Stimulated activated naive CD4-positive, alpha-beta T cell (primary cell): ENCODE data around the gene PPFIA2.

Source experiments
- DNase-seq, 6 experiments: peaks; one replicate each; lab custom pipeline; 2025; lab: John Stamatoyannopoulos, UW

Gene PPFIA2

GRCh38 chr12:81546811-81547210, 212.3 kb downstream of the PPFIA2 start:
- DNase-seq: no peak

DNA sequence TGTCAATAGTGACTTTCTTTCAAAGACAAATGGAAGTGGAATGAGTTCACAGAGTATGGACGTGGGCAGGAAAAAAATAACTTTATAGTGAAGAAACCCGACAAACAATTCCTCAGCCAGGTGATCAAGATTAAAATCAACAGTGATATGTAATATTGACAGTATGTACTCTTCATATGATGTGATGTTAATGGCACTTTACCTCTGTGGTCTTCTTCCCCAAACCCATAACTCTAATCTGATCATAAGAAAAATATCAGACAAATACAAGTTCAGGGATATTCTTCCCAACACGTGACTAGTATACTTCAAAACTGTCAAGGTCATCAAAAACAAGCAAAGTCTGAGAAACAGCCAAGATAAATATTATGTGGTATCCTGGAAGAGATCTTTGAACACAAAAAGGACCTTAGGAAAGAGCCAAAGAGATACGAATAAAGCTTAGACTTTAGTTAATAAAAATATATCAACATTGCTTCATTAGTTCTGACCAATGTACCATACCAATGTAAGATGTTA, 215.5 kb downstream of the PPFIA2 start:
- no peak for DNase-seq

DNA sequence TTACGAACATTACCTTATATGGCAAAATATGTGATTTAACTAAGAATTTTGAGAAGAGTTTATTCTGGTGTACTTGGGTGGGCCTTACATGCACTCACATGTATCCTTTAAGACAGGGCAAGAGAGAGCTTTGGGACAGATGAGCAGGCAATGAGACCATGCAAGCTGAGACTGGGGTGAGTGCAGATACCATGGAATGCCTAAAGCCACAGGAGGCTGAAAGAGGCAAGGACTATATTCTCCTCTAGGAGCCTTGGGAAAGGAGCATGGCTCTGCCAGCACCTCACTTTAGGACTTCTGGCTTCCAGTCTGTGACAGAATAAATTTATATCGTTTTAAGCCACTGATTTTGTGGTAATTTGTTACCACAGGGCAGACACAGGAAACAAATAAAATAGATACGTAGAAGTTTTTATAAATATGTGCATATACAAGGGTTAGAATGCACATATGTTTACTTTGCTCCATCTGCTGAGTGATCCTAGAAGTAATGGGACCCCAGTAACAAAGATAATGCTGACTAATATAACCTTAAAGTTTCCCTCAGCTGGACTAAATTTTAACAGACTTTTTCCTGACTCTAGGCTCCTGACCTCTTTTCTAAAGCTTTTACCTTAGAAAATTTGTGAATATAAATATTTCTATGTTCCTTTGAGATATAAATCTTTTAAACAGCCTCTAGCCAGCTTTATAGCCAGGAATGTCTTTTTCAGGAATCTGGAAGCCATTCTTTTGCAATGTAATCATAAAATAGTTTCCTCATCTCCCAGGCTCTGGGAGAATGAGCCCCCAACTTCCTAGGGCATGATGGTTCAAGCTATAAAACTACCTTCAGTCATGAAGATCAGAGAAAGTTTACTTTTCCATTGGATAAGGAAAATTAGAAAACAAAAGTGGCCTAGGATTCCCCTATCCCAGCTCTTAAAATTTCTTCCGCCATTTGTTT, 216.8 kb downstream of the PPFIA2 start:
- no peak for DNase-seq

DNA sequence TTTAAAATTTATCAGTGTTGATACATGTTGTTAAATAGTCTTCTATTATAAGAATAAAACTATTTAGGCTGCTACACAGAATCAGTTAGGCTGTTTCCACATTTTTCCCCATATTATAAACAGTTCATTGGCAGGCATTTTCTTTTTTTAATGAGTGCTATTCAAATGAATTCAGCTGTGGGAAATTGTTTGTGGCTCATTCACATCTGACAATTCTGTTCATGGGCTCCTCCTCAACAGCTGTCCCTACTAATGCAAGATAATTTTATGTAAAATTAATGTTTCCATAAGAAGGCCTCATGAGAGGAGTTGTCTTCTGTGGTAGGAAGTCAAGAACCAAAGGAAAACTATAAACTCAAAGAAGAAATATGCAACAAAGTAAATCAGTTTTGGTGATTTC, 218.0 kb downstream of the PPFIA2 start:
- no peak for DNase-seq

GRCh38 chr12:81539279-81539678, 219.9 kb downstream of the PPFIA2 start:
- DNase-seq: no peak

DNA sequence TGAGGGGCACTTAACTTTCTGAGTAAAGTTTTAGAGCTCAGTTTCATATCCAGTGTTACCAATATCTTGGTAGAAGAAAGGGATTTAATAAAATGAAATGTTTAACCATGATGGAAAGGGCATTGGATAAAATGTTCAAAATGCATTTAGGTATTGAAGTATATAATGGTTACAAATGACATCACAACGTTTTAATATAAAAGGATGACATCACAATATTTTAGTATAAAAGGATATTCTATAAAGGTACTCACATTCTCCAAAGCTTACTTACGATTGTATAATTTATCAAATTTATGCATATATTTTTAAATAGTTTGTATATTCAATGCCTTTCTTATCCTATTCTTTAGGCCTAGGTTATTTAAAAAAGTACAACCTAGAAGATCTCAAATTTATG, 226.1 kb downstream of the PPFIA2 start:
- DNase-seq: no peak

DNA sequence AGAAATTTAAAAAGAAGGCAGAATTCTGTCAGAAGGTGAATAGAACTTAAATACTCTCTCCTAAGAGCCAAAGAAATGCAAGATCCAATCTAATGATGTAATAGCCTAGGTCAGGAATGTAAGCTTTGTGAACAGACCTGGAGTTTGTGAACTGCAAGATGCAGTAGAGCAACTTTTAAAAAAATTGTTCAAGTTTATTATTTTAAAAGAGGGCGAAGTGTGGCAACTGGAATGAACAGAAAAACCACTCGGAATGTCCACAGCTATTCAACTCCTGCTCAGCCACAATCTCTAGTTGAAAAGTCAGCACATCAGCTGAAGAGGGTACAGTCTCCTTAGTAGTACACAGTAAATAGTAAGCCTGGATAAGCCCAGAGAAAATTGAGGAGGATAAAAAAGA, 228.8 kb downstream of the PPFIA2 start:
- no peak for DNase-seq

GRCh38 chr12:81520064-81520945, 238.8 kb downstream of the PPFIA2 start:
- DNase-seq: no peak

DNA sequence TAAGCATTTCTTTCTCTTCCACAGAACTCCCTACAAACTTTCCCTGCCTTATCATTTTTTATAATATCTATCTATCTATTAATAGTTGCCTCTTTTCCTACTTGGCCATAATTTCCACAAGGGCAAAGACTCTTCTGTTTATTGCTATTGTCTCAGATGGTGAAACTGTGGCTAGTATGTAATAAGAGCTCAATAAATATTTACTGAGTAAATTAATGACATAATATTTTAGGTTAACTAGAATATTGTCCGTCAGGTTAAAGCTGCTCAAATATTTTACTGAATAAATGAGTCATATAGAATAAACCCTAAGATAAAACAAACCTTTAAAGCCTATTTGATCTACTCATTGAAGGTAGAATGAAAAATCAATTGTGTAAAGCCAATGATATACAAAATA, 240.5 kb downstream of the PPFIA2 start:
- DNase-seq: no peak

GRCh38 chr12:81517296-81517695, 241.9 kb downstream of the PPFIA2 start:
- no peak for DNase-seq

DNA sequence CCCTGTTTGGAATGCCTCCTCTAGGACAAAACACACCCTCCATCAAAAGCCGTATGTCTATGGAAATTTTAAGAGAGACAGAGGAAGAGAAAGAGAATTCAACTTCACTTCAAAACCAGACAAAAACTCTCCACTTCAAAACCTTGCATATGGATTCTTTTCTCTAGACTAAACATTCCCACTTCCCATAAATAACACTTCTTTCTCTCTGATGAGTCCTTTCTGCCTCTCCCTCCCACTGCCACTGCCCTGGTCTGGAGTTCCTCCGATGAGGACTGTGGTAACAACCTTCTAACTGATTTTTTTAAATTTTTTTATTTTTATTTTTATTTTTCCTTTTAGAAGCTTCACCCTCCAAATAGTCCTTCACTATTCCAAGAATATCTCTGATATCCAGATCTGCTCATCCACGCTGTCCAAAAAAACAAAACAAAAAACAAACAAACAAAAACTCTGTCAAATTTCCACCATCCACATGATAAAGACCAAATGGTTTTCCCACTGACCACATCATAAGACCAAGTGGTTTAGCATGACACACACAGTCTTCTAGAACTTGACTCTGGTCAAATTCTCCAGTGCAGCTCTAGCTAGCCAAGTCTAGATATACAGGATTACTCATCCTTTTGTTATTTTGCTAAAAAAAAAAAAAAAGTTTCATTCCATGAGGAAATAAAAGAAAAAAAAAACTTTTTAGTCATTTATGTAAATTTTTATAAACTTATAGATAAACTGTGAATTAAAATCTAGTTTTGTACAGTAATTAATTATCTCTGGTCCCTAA, 256.0 kb downstream of the PPFIA2 start:
- DNase-seq: no peak

DNA sequence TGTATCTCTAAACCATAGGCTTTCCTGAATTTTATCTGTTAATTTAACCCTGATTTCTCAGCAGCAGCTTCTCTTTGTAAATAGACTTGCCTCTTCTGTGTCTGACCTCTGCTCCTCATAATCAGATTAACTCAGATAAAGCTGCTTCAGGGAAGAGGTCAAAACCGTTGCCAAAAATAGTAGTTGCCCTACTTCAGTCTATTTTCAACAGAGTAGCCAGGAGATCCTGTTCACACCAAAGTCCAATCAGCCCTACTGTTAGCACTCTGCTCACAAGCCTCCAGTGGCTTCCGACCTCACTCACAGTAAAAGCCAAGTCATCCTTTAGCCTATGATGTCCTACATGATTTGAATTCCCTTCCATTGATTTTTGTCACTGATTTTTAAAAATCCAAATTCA, 258.4 kb downstream of the PPFIA2 start:
- no peak for DNase-seq

- DNase-seq: no peak
Observed at GRCh38 chr12:81499809-81500208, 259.3 kb downstream of the PPFIA2 start.

GRCh38 chr12:81492131-81492720, 266.9 kb downstream of the PPFIA2 start:
- no peak for DNase-seq

GRCh38 chr12:81472934-81473333, 286.2 kb downstream of the PPFIA2 start:
- no peak for DNase-seq

- no peak for DNase-seq
Observed at GRCh38 chr12:81470923-81471322, 288.2 kb downstream of the PPFIA2 start.

- DNase-seq: no peak
Observed at GRCh38 chr12:81468206-81468605, 290.9 kb downstream of the PPFIA2 start.

DNA sequence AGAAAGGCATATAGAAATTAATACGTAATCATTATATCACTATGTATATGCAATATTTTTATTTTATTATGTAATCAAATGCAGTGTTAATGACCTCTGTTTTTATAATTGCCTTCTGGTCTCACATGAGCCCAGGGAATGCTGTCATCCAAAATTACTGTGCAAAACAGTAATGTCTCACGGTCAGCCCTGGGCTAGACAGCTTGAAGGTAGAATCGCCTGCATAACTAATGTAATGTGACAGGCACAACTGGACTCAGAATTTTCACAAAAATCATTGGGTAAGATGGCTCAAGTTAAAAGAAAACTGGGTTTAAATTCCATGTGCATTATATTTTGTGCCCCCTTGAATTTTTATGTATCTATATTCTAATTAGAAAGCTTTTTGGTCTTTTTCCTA, 293.3 kb downstream of the PPFIA2 start:
- DNase-seq: no peak

DNA sequence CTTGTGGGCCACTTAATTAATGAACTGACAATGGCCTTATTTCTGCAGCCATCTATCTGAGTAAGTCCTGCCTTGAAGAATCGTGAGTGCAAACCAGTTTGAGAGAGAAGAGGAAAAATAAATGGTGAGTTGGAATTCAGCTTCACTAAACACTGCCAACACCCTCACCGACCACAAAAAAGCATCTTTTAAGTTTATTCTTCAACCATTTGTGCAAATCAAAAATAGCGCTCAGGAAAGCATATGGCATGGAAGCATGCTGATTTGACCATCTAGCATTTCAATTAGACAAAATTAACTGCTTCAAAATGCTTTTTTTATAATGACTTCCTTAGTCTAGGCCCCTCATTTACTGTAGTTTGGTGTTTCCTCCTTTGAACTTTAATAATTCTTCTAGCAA, 294.0 kb downstream of the PPFIA2 start:
- no peak for DNase-seq

GRCh38 chr12:81461163-81461562, 298.0 kb downstream of the PPFIA2 start:
- no peak for DNase-seq

DNA sequence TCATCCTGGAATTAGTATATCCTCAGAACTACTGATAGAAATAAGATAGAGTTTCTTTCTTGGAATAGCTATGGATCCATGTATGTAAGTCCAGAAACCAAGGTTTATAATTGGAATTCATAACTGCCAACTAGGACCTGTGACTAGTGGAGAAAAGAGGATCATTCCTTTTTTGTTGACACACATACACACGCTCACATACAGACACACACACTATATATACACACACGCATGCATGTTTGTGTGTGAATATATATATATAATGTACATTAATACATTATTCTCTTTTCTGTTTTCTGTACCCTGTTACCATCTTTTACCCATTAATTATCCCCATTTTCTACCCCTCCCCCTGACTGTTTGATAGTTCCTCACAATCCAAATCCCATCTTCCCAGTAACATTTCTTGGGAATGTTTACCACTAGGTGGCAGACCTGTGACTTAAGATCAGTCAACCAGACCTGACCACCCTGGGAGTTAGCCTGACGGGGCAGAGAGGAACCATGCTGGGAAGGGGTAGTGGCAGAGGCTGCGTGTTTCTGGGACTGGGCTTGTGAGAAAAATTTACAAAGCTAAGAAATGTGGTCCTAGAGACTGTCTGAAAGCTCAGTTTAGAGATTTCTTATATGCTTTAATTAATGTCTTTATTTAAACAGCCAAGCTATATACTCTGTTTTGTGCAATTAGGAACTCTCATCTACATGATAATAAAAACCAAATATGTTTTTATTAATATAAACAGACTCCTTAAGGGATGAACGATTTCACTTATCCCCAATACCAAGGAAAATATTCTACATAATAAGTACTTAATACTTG, 308.0 kb downstream of the PPFIA2 start:
- DNase-seq: no peak
